C4-2B (cell line): ENCODE results near the gene ARHGEF28.

Source experiments
- H3K27ac ChIP-seq: fragments of 450-650 bp; 2 replicates; pipeline ENCODE4 v1.5.1; 2017
- CTCF ChIP-seq: fragments of 450-650 bp; conservative IDR thresholded peaks from 2 replicates; pipeline ENCODE4 v1.5.1; 2017; ENCODE audit warnings: mild to moderate bottlenecking
- ZFX ChIP-seq: fragments of 450-650 bp; IDR thresholded peaks from 2 replicates; pipeline ENCODE4 v1.6.1; 2017

The ARHGEF28 gene

GRCh38 chr5:73647721-73648120, 21.7 kb downstream of the ARHGEF28 start:
- TF ChIP-seq ZFX (no peak), CTCF (no peak)
- no peak overlapping the region for H3K27ac ChIP-seq

- TF ChIP-seq CTCF (no peak), ZFX (no peak)
- no peak overlapping the region for H3K27ac ChIP-seq
These were observed 22.5 kb downstream of the ARHGEF28 start for GRCh38 chr5:73648515-73648914.

GRCh38 chr5:73649926-73650325, 23.9 kb downstream of the ARHGEF28 start:
- TF ChIP-seq ZFX (no peak), CTCF (no peak)
- H3K27ac ChIP-seq: no peak overlapping the region

- H3K27ac ChIP-seq: no peak overlapping the region
- no peak for TF ChIP-seq ZFX
- no peak for TF ChIP-seq CTCF
These were observed 26.4 kb downstream of the ARHGEF28 start for GRCh38 chr5:73652391-73652790.

- TF ChIP-seq CTCF: no peak
- TF ChIP-seq ZFX: no peak
- H3K27ac ChIP-seq: no peak overlapping the region
These were observed 28.3 kb downstream of the ARHGEF28 start for GRCh38 chr5:73654171-73654811.

- TF ChIP-seq ZFX: no peak
- H3K27ac ChIP-seq: no peak overlapping the region
These were observed 28.9 kb downstream of the ARHGEF28 start for GRCh38 chr5:73654819-73655318.

- H3K27ac ChIP-seq: no peak overlapping the region
- TF ChIP-seq ZFX: no peak
- no peak for TF ChIP-seq CTCF
These were observed 29.6 kb downstream of the ARHGEF28 start for GRCh38 chr5:73655521-73656160.
